Measurements from ENCODE around the gene ASH1L. TPM values are rescaled to one million over a fixed set of nuclear protein-coding genes. Genes with fewer than 3 reads are reported as not detected.
"Not testable (repeated sequence)": the region's sequence is repeated elsewhere in the genome, so short reads cannot be mapped to it uniquely, and the experiment has no call there.

Gene ASH1L
- total RNA-seq, 1 experiment from 2014 or later = 26.8 TPM

GRCh38 chr1:155561779-155562580 lies 623 bp downstream of the ASH1L start:
- peak; percentile 23 for DNase-seq (ENCODE audit: low spot score)

DNA sequence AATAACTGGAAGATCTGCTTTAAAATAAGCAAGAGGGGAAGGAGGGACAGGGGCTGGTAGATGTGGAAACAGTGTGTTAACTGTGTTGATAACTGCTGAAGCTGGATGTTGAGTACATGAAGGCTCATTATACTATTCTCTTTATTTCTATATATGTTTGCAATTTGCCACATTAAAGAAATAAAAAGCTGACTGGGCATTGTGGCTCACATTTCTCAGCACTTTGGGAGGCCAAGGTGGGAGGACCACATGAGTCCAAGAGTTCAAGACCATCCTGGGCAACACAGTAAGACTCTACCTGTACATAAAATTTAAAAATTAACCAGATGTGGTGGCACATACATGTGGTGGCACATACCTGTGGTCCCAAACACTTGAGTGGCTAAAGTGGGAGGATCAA lies 6.7 kb downstream of the ASH1L start:
- no peak for DNase-seq (ENCODE audit: low spot score)

GRCh38 chr1:155553349-155553748 lies 9.3 kb downstream of the ASH1L start:
- no peak for DNase-seq (ENCODE audit: low spot score)

- no peak for DNase-seq (ENCODE audit: low spot score)
Measured at GRCh38 chr1:155548706-155549105, 13.9 kb downstream of the ASH1L start.

- no peak for DNase-seq (ENCODE audit: low spot score)
Measured at GRCh38 chr1:155540000-155540874, 22.4 kb downstream of the ASH1L start.

DNA sequence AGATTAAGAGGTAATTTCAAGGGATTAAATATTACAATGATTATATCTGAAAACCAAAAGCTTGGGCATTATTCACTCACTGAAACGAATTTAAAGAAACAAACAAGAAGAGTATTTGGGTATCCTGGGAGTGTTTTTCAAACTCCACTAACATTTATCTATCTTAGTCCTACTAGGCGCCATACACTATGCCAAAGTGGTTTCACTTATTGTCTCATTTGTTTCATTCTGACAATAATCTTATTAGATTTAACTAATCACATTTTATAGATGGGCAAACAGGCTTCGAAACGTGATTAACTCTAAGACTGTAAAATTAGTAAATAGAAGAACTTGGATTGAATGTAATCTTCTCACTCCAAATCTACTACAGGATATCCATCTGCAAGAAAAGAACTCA lies 25.4 kb downstream of the ASH1L start:
- no peak for DNase-seq (ENCODE audit: low spot score)

- DNase-seq (ENCODE audit: low spot score) = no peak
Measured at GRCh38 chr1:155531624-155532023, 31.0 kb downstream of the ASH1L start.

DNA sequence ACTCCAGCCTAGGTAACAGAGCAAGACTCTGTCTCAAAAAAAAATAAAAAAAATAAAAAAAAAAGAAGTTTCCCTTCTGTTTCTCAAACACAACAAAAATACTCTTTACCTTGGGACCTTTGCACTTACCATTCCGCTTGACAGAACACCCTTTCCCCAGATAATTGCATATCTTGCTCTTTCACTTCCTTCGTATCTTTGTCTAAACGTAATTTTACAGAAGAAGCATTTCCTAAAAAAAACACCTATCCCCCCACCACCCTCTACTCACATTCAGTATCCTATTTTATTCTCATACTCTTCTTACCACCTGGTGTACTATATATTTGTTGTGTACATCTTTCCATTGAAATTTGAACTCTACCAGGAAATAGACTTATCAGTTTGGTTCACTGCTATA lies 32.7 kb downstream of the ASH1L start:
- no peak for DNase-seq (ENCODE audit: low spot score)

DNA sequence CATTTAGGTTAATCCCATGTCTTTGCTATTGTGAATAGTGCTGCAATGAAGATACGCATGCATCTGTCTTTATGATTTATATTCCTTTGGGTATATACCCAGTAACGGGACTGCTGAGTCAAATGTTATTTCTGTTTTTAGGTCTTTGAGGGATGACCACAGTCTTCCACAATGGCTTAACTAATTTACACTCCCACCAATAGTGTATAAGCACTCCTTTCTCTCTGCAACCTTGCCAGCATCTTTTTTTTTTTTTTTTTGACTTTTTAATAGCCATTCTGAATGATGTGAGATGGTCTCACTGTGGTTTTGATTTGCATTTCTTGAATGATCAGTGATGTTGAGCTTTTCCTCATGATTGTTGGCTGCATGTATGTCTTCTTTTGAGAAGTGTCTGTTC lies 33.5 kb downstream of the ASH1L start:
- no peak for DNase-seq (ENCODE audit: low spot score)

DNA sequence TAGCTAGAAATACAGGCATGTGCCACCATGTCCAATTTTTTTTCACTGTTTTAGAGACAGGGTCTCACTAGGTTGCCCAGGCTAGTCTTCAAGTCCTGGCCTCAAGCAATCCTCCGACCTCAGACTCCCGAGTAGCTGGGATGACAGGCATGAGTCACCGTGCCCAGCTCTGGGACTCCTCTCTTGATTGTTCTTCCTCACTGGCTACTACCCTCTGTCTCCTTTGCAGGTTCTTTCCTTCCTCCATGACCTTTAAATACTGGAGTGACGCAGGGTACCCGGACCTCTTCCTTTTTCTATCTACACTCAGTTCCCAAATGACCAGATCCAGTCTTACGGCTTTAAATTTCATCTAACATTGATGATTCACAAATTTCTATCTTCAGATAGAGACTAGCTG lies 34.9 kb downstream of the ASH1L start:
- no peak for DNase-seq (ENCODE audit: low spot score)

GRCh38 chr1:155526356-155526755 lies 36.2 kb downstream of the ASH1L start:
- DNase-seq (ENCODE audit: low spot score) = no peak

DNA sequence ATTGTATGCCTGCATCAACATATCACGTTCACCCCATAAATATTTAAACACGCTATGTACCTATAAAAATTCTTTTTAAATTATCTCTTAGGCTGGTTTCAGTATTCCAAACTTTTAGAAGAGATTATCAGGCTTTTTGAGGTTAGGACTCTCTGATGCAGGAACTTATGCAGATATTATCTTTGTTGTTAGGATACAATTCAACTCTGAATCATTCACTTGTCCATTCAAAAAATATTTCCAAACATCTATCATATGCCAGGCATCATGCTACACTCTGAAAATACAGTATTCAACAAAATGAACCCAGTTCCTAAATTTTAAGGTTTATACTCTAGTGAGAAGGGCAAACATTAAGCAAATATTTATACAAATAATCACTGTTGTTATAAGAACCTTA lies 40.5 kb downstream of the ASH1L start:
- DNase-seq (ENCODE audit: low spot score) = no peak

DNA sequence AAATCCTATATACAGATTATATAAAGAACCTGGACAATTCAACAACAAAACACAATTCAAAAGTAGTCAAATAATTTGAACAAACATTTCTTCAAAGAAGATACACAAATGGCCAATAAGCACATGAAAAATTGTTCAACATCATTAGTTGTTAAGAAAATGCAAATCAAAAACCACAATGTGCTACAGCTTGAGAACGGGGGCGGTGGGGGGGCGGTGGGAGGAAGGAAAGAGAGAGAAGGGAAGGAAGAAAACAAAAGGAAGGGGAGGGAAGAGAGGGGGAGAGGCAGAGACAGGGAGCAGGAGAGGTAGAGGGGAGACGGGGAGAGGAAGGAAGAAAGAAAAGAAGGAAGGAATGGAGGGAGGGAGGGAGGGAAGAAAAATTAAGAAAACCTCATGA lies 44.1 kb downstream of the ASH1L start:
- DNase-seq (ENCODE audit: low spot score) = no peak

DNA sequence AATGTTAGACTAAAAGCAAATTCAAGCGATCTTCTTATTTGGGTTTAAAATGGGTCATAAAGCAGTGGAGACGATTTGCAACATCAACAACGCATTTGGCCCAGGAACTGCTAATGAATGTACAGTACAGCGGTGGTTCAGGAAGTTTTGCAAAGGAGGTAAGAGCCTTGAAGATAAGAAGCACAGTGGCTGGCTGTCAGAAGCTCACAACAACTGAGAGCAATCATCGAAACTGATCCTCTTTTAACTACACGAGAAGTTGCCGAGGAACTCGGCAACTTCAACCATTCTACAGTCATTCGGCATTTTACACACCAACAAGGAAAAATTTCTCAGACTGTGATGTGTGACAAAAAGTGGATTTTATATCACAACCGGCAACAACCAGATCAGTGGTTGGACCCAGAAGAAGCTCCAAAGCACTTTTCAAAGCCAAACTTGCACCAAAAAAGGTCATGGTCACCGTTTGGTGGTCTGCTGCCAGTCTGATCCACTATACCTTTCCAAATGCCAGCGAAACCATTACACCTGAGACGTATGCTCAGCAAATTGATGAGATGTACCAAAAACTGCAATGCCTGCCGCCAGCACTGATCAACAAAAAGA lies 47.9 kb downstream of the ASH1L start:
- no peak for DNase-seq (ENCODE audit: low spot score)

GRCh38 chr1:155513300-155513916 lies 49.2 kb downstream of the ASH1L start:
- DNase-seq (ENCODE audit: low spot score) = no peak

DNA sequence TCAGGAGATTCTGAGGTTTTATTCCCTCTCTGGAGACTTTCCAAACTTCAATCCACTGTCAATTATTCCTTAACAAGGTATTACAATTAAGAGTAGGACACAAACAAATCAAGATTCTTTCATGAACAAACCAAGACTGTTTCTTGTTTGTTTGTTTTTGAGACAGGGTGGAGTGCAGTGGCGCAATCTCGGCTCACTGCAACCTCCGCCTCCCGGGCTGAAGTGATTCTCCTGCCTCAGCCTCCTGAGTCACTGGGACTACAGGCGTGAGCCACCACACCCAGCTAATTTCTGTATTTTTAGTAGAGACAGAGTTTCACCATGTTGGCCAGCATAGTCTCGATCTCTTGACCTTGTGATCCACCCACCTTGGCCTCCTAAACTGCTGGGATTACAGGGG lies 51.2 kb downstream of the ASH1L start:
- DNase-seq (ENCODE audit: low spot score) = not testable (repeated sequence)

GRCh38 chr1:155509064-155509463 lies 53.5 kb downstream of the ASH1L start:
- no peak for DNase-seq (ENCODE audit: low spot score)

DNA sequence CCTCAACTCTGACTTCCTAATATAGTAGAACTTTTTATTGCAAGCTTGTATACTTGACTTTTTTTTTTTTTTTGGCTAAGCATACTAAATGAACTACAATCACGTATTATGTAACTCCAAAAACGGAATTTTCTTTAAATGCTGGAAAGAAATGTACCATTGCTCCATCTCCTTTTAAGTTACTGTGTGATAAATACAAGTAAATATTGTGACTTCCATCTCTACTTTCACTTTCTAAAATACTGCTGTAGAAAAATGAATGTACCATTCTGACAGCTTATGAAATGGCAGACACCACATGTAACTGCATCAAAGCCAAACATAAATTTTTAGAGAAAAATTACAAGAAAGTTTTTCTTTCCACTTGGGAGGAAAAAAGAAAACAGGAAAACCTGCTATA lies 54.7 kb downstream of the ASH1L start:
- no peak for DNase-seq (ENCODE audit: low spot score)

DNA sequence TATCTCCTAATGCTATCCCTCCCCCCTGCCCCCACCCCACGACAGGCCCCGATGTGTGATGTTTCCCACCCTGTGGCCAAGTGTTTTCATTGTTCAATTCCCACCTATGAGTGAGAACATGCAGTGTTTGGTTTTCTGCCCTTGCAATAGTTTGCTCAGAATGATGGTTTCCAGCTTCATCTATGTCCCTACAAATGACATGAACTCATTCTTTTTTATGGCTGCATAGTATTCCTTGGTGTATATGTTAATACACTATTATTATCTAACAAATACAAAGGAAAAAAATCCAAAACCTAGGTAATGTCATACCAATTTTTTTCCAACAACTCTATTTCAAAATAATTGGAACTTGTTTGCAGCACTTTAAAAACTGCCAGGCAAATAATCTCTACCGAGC lies 56.6 kb downstream of the ASH1L start:
- DNase-seq (ENCODE audit: low spot score) = not testable (repeated sequence)

- DNase-seq (ENCODE audit: low spot score) = peak; percentile 40
Measured at GRCh38 chr1:155504207-155504606, 58.4 kb downstream of the ASH1L start.

DNA sequence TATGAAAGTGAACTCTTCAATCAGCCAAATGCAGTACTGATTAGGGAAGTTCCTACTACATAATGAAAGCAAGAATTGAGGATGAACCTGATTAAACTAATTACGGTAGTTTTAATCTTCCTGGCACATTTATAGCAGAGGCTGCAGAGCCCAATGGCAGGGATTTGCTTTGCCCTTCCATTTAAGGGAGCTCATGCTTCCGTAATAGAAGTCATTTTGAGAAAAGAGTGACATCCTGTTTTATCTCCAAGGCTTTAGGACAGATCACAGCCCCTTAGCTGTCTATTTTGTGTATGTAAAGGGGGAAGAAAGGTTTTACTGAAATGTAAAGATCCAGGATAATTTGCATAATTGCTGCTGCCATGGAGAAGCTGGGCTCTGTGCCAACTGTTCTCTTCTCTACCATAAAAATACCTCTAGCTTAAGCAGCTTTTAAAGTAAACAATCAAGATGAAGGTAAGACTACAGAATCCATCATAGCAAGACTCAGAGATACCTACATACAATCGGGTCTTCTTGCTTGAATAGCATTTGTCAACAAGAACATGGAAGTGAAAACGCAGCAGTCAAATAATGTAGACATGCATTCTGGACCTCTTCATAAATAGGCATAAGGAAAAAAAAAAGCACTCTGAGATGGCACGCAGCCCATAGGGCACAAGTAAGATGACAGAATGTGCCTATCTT lies 62.5 kb downstream of the ASH1L start:
- no peak for DNase-seq (ENCODE audit: low spot score)

- DNase-seq (ENCODE audit: low spot score) = no peak
Measured at GRCh38 chr1:155499263-155499662, 63.3 kb downstream of the ASH1L start.
